Measurements from ENCODE around the gene ZSCAN25. TPM values are rescaled to one million over a fixed set of nuclear protein-coding genes. Genes with fewer than 3 reads are reported as not detected.

The ZSCAN25 gene
- total RNA-seq, 1 donor from 2014 or later, result 9.0 TPM

DNA sequence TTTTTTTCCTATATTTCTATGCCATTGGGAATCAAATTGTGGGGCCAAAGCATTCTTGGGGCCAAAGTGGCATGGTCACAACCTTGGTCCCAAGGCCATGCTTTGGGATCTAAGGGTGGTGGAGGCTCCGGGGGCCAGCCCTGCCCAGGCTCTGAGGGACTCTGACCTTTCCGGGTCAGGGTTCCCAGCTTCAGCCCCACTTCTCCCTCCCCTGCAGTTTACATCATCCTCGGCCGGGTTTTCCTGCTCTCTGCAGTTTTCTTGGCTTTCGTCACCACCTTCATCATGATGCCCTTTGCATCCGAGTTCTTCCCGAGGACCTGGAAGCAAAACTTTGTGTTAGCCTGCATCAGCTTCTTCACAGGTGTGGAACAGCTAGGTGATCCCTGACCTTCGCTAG lies 10.2 kb upstream of the ZSCAN25 start:
- H3K27me3 ChIP-seq (ENCODE audit: low read depth), result peaks cover 14% of the 10 kb centered on the region
- no peaks in the 10 kb centered on the region for H3K4me1 ChIP-seq
- no peaks in the 10 kb centered on the region for H3K9me3 ChIP-seq (replicated peaks)
- no peaks in the 10 kb centered on the region for H3K36me3 ChIP-seq
- intact Hi-C loops (cut with micrococcal nuclease), result no loop called here
- H3K4me3 ChIP-seq, result no peak overlapping the region
- no peak overlapping the region for H3K27ac ChIP-seq (replicated peaks)
- TF ChIP-seq, protein P1, sequence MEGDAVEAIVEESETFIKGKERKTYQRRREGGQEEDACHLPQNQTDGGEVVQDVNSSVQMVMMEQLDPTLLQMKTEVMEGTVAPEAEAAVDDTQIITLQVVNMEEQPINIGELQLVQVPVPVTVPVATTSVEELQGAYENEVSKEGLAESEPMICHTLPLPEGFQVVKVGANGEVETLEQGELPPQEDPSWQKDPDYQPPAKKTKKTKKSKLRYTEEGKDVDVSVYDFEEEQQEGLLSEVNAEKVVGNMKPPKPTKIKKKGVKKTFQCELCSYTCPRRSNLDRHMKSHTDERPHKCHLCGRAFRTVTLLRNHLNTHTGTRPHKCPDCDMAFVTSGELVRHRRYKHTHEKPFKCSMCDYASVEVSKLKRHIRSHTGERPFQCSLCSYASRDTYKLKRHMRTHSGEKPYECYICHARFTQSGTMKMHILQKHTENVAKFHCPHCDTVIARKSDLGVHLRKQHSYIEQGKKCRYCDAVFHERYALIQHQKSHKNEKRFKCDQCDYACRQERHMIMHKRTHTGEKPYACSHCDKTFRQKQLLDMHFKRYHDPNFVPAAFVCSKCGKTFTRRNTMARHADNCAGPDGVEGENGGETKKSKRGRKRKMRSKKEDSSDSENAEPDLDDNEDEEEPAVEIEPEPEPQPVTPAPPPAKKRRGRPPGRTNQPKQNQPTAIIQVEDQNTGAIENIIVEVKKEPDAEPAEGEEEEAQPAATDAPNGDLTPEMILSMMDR (IDR thresholded peaks at IDR 0.05; ENCODE audit: borderline replicate concordance), result no peak
- DNase-seq, result no peak

DNA sequence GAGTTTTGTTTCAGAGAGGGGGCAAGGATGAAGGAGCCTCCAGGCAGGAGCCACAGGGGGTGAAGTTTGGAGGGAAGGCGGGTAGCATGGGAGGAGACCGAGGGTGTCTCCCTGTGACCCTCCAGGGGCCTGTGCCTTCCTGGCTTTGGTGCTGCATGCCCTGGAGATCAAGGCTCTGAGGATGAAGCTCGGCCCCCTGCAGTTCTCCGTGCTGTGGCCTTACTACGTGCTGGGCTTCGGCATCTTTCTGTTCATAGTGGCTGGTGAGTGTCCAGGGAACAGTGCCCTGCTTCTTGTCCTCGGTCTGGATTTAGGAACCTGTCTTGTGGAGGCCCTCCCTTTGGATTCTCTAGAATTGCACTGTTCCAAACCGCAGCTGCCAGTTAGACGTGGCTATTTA lies 9.2 kb upstream of the ZSCAN25 start:
- no peak for DNase-seq
- Histone ChIP-seq H3K27me3 (ENCODE audit: low read depth) (peaks cover 14% of the 10 kb centered on the region), H3K9me3 (replicated peaks) (no peaks in the 10 kb centered on the region), H3K27ac (replicated peaks) (no peak overlapping the region), H3K4me1 (no peaks in the 10 kb centered on the region), H3K36me3 (no peaks in the 10 kb centered on the region), H3K4me3 (no peak overlapping the region)
- intact Hi-C loops (cut with micrococcal nuclease), result no loop called here
- TF ChIP-seq, protein P1 (IDR thresholded peaks at IDR 0.05; ENCODE audit: borderline replicate concordance), result no peak

DNA sequence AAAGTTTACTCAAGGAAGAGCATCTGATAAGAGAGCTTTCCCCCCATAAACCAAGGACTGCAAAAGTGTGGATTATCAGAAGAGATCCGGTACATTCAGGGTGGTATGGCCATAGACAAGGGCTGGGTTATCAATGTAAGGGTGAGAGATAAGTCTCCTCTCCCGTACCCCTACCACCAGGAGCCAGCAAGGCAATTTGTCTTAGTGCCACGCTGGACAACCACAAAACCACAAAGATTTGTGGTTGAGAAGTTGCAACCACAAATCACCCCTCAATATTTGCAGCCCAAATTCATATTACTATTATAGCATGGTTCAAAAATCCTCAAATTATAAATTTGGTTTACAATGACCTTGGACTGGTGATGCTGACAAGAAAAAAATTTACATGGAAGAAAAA lies 2.3 kb upstream of the ZSCAN25 start:
- Histone ChIP-seq H3K27ac (replicated peaks) (no peak overlapping the region), H3K36me3 (peaks cover 12% of the 10 kb centered on the region), H3K9me3 (replicated peaks) (no peaks in the 10 kb centered on the region), H3K27me3 (ENCODE audit: low read depth) (no peaks in the 10 kb centered on the region), H3K4me1 (peaks cover 29% of the 10 kb centered on the region), H3K4me3 (no peak overlapping the region)
- intact Hi-C loops (cut with micrococcal nuclease), result no loop called here
- DNase-seq, result no peak
- TF ChIP-seq, protein P1 (IDR thresholded peaks at IDR 0.05; ENCODE audit: borderline replicate concordance), result no peak

DNA sequence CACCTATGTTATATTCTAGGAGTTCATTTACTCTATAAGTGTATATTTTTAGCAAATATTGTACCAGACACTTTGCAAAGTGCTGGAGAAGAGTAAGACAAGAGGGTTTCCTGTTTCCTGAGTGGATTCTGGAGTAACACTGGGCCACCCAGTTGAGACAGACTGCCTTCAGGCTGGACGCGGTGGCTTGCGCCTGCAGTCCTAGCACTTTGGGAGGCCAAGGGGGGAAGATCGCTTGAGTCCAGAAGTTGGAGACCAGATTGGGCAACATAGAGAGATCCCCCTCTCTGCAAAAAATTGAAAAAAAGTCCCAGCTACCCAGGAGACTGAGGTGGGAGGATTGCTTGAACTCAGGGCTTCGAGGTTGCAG lies 772 bp upstream of the ZSCAN25 start:
- Histone ChIP-seq H3K27me3 (ENCODE audit: low read depth) (no peaks in the 10 kb centered on the region), H3K4me1 (peaks cover 29% of the 10 kb centered on the region), H3K27ac (replicated peaks) (peak overlapping the region; percentile 93), H3K9me3 (replicated peaks) (no peaks in the 10 kb centered on the region), H3K36me3 (peaks cover 27% of the 10 kb centered on the region), H3K4me3 (peak overlapping the region; percentile 98)
- no peak for DNase-seq
- TF ChIP-seq, protein P1 (IDR thresholded peaks at IDR 0.05; ENCODE audit: borderline replicate concordance), result no peak
- intact Hi-C loops (cut with micrococcal nuclease), result no loop called here

DNA sequence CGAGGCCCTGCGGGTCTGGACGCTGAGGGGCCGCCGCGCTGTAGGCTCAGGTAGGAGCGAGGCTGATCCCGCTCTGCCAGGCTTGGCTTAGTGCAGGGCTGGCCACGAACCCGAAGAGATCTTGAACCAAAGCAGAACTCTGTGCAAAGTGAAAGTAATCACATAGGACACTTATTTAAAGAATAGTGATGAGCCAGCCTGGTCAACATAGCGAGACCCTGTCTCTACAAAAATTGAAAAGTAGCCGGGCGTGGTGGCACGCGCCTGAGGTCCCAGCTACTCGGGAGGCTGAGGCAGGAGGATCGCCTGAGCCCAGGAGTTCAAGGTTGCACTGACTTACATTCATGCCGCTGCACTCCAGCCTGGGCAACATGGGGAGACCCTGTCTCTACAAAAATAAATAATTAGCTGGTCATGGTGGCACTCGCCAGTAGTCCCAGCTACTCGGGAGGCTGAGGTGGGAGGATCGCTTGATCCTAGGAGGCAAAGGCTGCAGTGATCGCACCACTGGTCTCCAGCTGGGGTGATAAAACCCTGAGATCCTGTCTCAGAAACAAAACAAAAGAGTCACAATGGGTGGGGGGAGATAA lies 541 bp downstream of the ZSCAN25 start:
- TF ChIP-seq, protein P1 (IDR thresholded peaks at IDR 0.05; ENCODE audit: borderline replicate concordance), result no peak
- H3K4me3 ChIP-seq, result peak overlapping the region; percentile 98
- intact Hi-C loops (cut with micrococcal nuclease), result no loop called here
- no peak for DNase-seq
- H3K36me3 ChIP-seq, result peaks cover 40% of the 10 kb centered on the region
- H3K27me3 ChIP-seq (ENCODE audit: low read depth), result no peaks in the 10 kb centered on the region
- no peaks in the 10 kb centered on the region for H3K9me3 ChIP-seq (replicated peaks)
- H3K27ac ChIP-seq (replicated peaks), result peak overlapping the region; percentile 93
- H3K4me1 ChIP-seq, result peaks cover 29% of the 10 kb centered on the region
